PC-3 (cell line): ENCODE results near the gene GNB5.

Experiments used
- CTCF ChIP-seq: fragments of 300-600 bp; sonication (generic); conservative IDR thresholded peaks from 2 replicates; pipeline ENCODE4 v1.5.1; 2017; ENCODE audit warnings: antibody characterized with exemption, low read depth, mild to moderate bottlenecking, low read length
- EZH2 ChIP-seq: fragments of 300-600 bp; sonication (generic); IDR thresholded peaks from one replicate; pipeline ENCODE4 v1.6.1; 2017; ENCODE audit warnings: antibody characterized with exemption, mild to moderate bottlenecking, low read length; ENCODE audit not compliant: unreplicated experiment
- EZH2phosphoT487 ChIP-seq: fragments of 300-600 bp; sonication (generic); IDR thresholded peaks from 2 replicates; pipeline ENCODE4 v1.6.1; 2018; ENCODE audit warnings: mild to moderate bottlenecking, antibody characterized with exemption, low read length, borderline replicate concordance

GRCh38 chr15:52240166-52240565, 49.0 kb upstream of the GNB5 start:
- TF ChIP-seq EZH2 (no peak), CTCF (no peak), EZH2phosphoT487 (no peak)
